NCI-H510A (cell line): ENCODE measurements around the gene C16orf86.

ENCODE experiments used
- DNase-seq: peaks from one replicate; lab custom pipeline; 2025; lab: John Stamatoyannopoulos, UW

C16orf86 gene

GRCh38 chr16:67653789-67654402 lies 12.7 kb upstream of the C16orf86 start:
- no peak for DNase-seq

GRCh38 chr16:67654403-67654911 lies 12.2 kb upstream of the C16orf86 start:
- no peak for DNase-seq

- no peak for DNase-seq
These were observed 11.3 kb upstream of the C16orf86 start for GRCh38 chr16:67655363-67655762.

GRCh38 chr16:67656344-67657016 lies 10.1 kb upstream of the C16orf86 start:
- DNase-seq, result no peak

- DNase-seq, result no peak
These were observed 9.5 kb upstream of the C16orf86 start for GRCh38 chr16:67657017-67657608.

GRCh38 chr16:67657751-67658518 lies 8.7 kb upstream of the C16orf86 start:
- no peak for DNase-seq

GRCh38 chr16:67658849-67659674 lies 7.6 kb upstream of the C16orf86 start:
- no peak for DNase-seq

GRCh38 chr16:67659675-67660563 lies 6.7 kb upstream of the C16orf86 start, which contains the start of gene ACD:
Gene ACD (minus strand): TSS chr16:67660260. CDS start chr16:67660220, 40 bp downstream.
- peak; percentile 59 for DNase-seq

- peak; percentile 85 for DNase-seq
These were observed 6.0 kb upstream of the C16orf86 start, which contains the start of gene PARD6A for GRCh38 chr16:67660564-67661028. Gene PARD6A (plus strand): TSS chr16:67660960. CDS start chr16:67661039, 79 bp downstream.

GRCh38 chr16:67661101-67661761 lies 5.4 kb upstream of the C16orf86 start:
- no peak for DNase-seq

- DNase-seq, result no peak
These were observed 4.5 kb upstream of the C16orf86 start for GRCh38 chr16:67661886-67662652.

GRCh38 chr16:67662653-67663010 lies 4.0 kb upstream of the C16orf86 start:
- no peak for DNase-seq

GRCh38 chr16:67663151-67663876 lies 3.3 kb upstream of the C16orf86 start:
- no peak for DNase-seq

- no peak for DNase-seq
These were observed 2.8 kb upstream of the C16orf86 start for GRCh38 chr16:67663877-67664222.

- DNase-seq, result no peak
These were observed 2.4 kb upstream of the C16orf86 start for GRCh38 chr16:67664258-67664657.

- no peak for DNase-seq
These were observed 1.7 kb upstream of the C16orf86 start for GRCh38 chr16:67664871-67665270.

GRCh38 chr16:67665598-67665997 lies 1.0 kb upstream of the C16orf86 start:
- no peak for DNase-seq

GRCh38 chr16:67666032-67666551 lies 522 bp upstream of the C16orf86 start:
- no peak for DNase-seq
